NT2/D1 (cell line): ENCODE results near the gene VSX1.
A peak's percentile ranks its signal among the peaks of the same experiment; 100 is the strongest.

Experiments
- SUZ12 ChIP-seq: IDR thresholded peaks from 2 replicates; pipeline ENCODE4 v1.6.1; 2011; ENCODE audit not compliant: insufficient read length, insufficient read depth; ENCODE audit errors: extremely low read depth
- YY1 ChIP-seq: IDR thresholded peaks from 2 replicates; pipeline ENCODE4 v1.6.1; 2011; ENCODE audit not compliant: insufficient read length, insufficient read depth
- ZNF274 ChIP-seq: IDR thresholded peaks from 2 replicates; pipeline ENCODE4 v1.6.1; 2011; ENCODE audit warnings: mild to moderate bottlenecking, low read depth, low read length

DNA sequence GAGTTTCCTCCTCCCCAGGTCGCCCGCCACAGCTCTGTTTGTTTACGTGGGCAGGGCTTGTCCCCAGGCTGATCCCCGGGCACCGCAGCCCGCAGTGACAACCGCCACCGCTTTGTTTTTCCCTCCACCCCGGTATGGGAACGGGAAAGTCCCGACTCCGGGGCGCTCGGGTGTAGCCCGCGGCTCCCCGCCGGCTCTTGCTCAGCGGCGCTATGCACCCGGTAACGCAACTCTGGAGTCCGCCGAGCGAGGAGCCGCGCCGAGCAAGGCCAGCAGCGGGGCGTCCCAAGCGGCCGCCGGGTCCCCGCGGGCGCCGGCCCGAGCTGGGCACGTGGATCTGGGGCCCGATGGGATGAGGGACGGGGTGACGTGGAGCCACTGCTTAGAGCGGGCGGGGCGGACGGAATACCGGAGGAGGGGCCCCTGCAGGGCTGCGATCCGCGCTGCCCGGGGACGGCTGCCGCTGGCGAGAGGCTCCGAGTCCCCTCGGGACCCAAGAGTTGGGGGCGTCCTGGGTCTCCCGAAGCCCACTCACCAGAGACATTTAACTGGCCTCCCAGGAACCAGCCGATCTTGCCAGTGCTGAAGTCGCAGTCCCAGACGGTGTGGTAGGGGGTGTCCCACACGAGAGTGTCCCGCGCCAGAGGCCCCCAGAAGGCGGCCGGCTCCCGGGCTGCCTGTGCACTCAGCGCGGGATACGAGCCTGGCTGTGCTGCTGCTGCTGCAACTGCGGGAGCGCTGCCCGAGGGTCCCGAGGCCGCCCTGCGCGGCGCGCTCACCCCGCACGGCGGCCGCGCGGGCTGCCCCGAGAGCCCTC lies 24.5 kb downstream of the VSX1 start:
- TF ChIP-seq YY1 = no peak
- TF ChIP-seq ZNF274 = no peak
- TF ChIP-seq SUZ12 = peak; percentile 48
